Stimulated activated naive CD4-positive, alpha-beta T cell (primary cell): ENCODE results near the gene TMEM50B.
"Not testable (repeated sequence)": the region's sequence is repeated elsewhere in the genome, so short reads cannot be mapped to it uniquely, and the experiment has no call there.

Source experiments
- DNase-seq, 6 experiments: peaks; one replicate each; lab custom pipeline; 2025; lab: John Stamatoyannopoulos, UW

The TMEM50B gene

GRCh38 chr21:33478182-33478581 lies 1.6 kb downstream of the TMEM50B start:
- no peak for DNase-seq

DNA sequence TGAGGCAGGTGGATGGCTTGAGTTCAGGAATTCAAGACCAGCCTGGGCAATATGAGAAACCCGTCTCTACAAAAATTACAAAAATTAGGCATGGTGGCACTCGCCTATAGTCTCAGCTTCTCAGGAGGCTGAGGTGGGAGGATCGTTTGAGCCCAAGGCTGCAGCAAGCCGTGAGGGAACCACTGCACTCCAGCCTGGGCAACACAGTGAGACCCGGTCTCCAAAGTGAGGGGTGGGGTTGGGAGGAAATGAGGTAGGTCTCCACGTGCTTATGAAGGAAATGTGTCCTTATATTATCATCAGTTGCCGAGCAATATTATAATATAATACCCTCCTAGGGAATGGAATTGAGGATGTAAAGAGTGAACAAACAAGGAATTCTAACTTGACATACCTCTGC lies 2.7 kb downstream of the TMEM50B start:
- no peak for DNase-seq

DNA sequence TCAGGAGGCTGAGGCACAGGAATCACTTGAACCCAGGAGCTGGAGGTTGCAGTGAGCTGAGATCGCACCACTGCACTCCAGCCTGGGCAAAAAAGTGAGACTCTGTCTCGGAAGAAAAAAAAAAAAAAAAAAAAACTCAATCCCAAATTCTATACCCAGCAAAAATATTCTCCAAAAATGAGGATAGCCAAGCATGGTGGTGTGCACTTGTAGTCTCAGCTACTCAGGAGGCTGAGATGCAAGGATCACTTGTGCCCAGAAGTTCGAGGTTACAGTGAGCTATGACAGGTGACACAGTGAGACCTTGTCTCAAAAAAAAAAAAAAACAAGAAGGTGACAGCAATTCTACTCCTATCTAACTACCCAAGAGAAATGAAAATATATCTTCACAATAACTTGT lies 6.4 kb downstream of the TMEM50B start:
- DNase-seq, result no peak

DNA sequence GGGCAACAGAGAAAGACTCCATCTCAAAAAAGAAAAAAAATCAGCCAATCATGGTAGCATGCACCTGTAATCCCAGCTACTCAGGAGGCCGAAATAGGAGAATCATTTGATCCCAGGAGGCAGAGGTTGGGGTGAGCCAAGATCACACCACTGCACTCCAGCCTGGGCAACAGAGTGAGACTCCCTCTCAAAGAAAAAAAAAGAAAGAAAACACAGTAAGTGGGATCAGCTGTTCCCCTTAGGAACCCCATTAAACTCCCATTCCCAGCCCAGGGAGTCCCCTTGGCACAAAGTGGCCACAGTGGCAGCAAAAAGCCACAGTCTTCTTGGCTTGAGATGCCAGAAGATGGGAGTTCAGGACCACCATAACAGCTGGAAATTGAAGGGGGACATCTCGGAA lies 9.1 kb downstream of the TMEM50B start:
- DNase-seq, result no peak

DNA sequence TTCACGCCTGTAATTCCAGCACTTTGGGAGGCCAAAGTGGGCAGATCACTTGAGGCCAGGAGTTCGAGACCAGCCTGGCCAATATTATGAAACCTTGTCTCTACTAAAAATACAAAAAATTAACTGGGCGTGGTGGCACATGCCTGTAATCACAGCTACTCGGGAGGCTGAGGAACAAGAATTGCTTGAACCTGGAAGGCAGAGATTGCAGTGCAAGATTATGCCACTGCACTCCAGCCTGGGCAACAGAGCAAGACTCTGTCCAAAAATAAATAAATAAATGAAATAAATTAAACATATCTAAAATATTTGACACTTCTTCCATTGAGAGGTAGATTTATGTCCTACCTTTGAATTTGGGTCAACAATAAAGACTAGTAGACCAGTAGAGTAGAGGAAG lies 10.6 kb downstream of the TMEM50B start:
- DNase-seq, result not testable (repeated sequence)

GRCh38 chr21:33461538-33462250 lies 18.1 kb downstream of the TMEM50B start:
- DNase-seq, result no peak

GRCh38 chr21:33458861-33459260 lies 20.9 kb downstream of the TMEM50B start:
- DNase-seq, result no peak

GRCh38 chr21:33455686-33456446 lies 23.9 kb downstream of the TMEM50B start:
- DNase-seq, result no peak

GRCh38 chr21:33452362-33452761 lies 27.4 kb downstream of the TMEM50B start:
- no peak for DNase-seq

DNA sequence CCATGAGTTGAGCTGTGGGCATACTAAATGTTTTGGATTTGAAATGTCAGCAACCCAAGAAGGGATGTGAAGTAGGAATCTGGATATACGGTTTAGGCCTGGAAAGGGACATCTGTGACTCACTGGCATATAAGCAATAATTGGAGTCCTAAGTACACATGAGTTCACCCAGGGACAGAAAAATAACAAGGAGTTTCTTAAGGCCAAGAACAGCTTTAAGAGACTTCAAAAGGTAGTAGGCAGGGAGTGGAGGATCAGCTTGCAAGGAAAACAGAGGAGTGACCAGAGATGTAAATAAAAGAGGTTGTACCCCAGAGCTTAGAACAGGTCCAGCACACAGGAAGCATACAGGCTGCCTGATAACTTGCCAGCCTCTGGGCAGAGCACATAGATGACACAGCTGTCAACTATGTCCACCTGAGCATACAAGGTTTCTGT lies 28.1 kb downstream of the TMEM50B start:
- DNase-seq, result no peak

GRCh38 chr21:33449616-33450015 lies 30.2 kb downstream of the TMEM50B start:
- DNase-seq, result no peak

DNA sequence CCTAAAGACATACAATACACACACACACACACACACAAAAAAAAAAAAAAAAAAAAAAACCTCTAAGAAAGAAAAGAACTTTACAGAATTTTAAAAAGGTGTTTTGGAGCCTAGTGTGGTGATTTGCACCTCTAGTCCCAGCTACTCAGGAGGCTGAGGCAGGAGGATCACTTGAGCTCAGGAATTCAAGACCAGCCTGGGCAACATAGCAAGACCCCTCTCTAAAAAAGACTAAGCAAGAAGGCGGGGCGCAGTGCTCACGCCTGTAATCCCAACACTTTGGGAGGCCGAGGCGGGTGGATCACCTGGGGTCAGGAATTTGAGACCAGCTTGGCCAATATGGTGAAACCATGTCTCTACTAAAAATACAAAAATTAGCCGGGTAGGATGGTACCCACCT lies 33.2 kb downstream of the TMEM50B start:
- not testable (repeated sequence) for DNase-seq

DNA sequence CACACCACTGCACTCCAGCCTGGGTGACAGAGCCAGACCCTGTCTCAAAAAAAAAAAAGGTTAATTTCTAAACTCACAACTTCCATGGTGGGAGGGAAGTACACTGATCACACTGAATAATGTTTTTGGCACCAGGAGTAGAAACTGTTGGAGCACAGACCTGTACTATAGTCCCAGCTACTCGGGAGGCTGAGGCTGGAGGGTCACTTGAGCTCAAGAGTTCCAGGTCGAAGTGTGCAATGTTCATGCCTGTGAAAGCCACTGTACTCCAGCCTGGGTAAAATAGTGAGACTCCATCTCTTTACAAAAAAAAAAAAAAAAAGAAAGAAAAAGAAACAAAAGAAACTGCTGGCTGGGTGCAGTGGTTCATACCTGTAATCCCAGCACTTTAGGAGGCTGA lies 35.3 kb downstream of the TMEM50B start:
- no peak for DNase-seq

DNA sequence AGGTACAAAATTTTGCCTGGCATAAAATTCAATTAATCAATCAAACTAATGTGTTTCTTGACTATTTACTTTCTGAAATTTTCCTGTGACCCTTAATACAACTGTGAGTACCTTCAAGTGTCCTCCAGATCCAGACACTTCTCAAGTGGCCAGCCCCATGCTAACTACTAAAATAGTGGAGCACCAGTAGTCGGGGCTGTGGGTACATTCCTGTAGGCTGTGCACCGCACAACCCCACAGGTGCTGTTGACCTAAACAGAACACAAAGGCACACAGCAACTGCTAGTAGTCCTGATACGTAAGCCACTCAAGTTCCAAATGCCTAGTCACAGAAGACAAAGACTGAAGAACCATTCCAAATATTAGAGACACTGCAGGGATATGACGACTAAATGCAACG lies 36.6 kb downstream of the TMEM50B start:
- no peak for DNase-seq

- no peak for DNase-seq
These were observed 38.0 kb downstream of the TMEM50B start for GRCh38 chr21:33441489-33442477.

GRCh38 chr21:33437140-33437539 lies 42.6 kb downstream of the TMEM50B start:
- no peak for DNase-seq

DNA sequence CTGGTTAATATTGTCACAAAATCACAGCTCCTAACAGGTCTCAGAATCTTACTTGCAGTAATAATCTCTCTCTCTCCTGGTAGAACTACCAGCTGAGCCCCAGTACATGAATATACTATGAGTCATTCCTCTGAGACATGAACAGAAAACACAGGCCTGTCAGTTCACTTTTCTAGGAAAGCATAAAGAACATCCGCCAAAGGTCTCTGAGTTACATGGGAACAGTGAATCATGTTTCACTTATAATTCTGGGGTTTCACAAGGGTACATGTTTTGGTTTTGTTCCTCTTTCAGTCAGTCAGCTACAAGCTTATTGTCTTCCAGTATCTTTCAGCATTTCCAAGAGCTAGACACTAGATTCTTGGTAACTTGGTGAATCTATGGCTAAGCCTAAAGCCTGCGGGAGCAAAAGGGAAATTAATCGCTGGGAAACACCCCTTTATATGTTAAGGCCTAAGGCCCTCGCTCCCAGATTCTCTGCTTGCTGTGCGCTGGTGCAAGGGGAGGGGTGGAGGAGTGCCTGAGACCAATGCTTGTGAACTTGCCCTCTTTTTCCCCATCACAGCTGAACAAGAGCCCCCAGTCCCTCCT lies 44.9 kb downstream of the TMEM50B start:
- no peak for DNase-seq

- no peak for DNase-seq
These were observed 46.2 kb downstream of the TMEM50B start for GRCh38 chr21:33433425-33434114.

GRCh38 chr21:33433001-33433400 lies 46.8 kb downstream of the TMEM50B start:
- DNase-seq, result no peak

- no peak for DNase-seq
These were observed 47.3 kb downstream of the TMEM50B start for GRCh38 chr21:33432496-33432895.

DNA sequence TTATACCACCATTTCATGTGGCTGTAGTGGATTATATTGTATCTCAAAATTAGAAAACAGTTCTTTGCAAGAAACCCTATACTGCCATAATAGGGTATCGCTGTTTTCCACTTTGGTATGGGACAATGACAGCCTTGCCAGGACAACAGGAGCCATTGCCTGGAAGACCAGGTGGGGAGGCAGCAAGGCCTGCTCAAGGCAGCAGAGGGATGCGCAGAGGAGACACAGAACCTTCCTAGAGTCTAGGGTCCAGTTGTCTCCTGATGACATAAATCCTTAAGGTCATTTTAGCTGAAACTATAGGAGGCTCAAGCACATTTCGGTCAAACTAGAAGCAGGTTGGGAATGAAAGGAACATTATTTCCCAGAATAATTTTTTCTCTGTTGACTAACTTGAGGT lies 48.9 kb downstream of the TMEM50B start:
- DNase-seq, result no peak
